ENCODE measurements around the gene SERPINI2. TPM values are rescaled to one million over a fixed set of nuclear protein-coding genes. Genes with fewer than 3 reads are reported as not detected.

Gene SERPINI2
- total RNA-seq, 2 donors from 2014 or later: 167 to 221 TPM

DNA sequence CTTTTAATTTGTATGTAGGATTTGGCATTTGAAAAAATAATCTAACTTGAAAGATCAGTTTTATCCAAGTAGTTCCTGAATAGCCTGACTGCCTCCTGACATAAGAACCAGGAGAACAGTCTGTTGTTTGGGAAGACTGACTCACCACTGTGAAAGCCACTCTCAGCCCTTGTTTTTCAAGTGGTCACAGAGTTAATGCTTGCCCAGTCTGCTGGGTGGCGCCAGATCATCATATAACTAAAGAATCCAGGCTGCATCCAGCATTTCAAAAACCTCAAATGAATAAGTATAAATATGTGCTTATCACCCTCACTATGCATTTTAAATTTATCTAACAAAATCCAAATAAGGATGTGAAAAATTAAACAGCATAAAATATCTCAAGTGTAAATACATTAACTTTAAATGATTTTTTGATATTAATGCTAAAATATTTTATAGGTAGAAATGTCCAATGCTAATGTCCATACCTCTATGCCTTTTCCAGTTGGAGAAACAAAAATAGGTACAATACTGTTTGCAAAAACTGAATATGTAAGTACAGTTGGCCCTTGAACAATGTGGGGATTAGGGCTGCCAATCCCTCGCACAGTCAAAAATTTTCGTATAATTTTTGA lies 66.9 kb downstream of the SERPINI2 start:
- peak; percentile 70 to 85 (median 80) for DNase-seq
- no peaks in the 10 kb centered on the region for H3K9me3 ChIP-seq
- peak overlapping the region in 1 of 4 donors; percentile 32 for H3K27ac ChIP-seq
- H3K36me3 ChIP-seq (replicated peaks in 1 of 2; ENCODE audit: insufficient read depth in 1 of 2, low read depth in 2 of 2): no peaks in the 10 kb centered on the region
- intact Hi-C loops (cut with DNase I): loop anchor here (10.0 kb wide), 1 partner anchor 288 kb away; no protein-coding TSS in a partner anchor
- WGBS, 2 donors: 66 to 68% methylated on average over 3 of the region's 3 CpGs
- H3K4me1 ChIP-seq: no peaks in the 10 kb centered on the region
- TF ChIP-seq, protein P1, sequence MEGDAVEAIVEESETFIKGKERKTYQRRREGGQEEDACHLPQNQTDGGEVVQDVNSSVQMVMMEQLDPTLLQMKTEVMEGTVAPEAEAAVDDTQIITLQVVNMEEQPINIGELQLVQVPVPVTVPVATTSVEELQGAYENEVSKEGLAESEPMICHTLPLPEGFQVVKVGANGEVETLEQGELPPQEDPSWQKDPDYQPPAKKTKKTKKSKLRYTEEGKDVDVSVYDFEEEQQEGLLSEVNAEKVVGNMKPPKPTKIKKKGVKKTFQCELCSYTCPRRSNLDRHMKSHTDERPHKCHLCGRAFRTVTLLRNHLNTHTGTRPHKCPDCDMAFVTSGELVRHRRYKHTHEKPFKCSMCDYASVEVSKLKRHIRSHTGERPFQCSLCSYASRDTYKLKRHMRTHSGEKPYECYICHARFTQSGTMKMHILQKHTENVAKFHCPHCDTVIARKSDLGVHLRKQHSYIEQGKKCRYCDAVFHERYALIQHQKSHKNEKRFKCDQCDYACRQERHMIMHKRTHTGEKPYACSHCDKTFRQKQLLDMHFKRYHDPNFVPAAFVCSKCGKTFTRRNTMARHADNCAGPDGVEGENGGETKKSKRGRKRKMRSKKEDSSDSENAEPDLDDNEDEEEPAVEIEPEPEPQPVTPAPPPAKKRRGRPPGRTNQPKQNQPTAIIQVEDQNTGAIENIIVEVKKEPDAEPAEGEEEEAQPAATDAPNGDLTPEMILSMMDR (IDR thresholded peaks at IDR 0.05): peak; percentile 21 to 89 (median 80)
- TF ChIP-seq POLR2A (IDR thresholded peaks at IDR 0.05): no peak
- no peaks in the 10 kb centered on the region for H3K27me3 ChIP-seq
- peak; percentile 96 for ATAC-seq
- no peak overlapping the region for H3K4me3 ChIP-seq

DNA sequence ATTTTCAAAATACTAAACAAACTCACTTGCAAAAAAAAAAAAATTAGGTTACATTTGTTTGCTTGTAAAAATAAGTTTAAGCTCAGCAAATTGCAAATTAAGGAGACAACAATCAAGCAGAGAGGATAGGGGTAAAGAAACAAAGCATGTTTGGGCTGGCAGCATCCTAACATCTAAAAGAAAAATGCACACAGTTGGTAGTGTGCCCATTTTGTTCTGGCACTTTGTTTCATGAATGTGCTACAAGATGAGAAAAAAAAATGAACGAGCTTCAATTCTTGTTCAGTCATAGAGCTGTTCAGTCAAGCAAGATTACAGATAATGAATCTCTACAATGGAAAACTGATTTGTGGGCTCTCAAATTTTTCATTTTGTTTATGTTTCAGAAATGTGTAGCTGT lies 76.0 kb downstream of the SERPINI2 start:
- ATAC-seq (no peak), DNase-seq (no peak)
- WGBS, 2 donors: 15 to 34% methylated on average over 1 of the region's 1 CpG
- intact Hi-C loops (cut with DNase I): no loop called here
- H3K27me3 ChIP-seq: no peaks in the 10 kb centered on the region
- no peaks in the 10 kb centered on the region for H3K4me1 ChIP-seq
- H3K36me3 ChIP-seq (replicated peaks in 1 of 2; ENCODE audit: insufficient read depth in 1 of 2, low read depth in 2 of 2): no peaks in the 10 kb centered on the region
- no peak overlapping the region for H3K4me3 ChIP-seq
- H3K9me3 ChIP-seq: no peaks in the 10 kb centered on the region
- TF ChIP-seq POLR2A (IDR thresholded peaks at IDR 0.05): no peak
- TF ChIP-seq, protein P1 (IDR thresholded peaks at IDR 0.05): no peak
- H3K27ac ChIP-seq: no peak overlapping the region

DNA sequence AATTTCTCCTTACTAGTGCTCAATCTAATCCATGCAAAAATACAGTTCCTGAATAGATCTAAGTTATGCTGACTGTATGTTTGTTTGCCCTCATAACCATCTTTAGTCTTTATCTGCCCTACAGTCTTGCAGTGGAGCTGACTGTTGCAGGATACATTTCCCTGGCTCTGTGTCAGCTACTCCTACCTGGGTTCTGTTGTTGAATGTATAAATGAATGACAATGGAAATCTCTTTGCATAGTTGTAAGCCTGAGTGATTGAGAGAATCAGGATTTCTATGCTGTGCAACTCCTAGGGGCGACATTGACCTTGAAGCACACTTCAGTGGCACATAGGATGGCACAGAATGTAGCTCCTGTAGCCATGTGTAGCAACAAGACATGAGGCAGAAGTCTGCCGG lies 77.8 kb downstream of the SERPINI2 start:
- DNase-seq (no peak), ATAC-seq (no peak)
- WGBS, 2 donors: 82 to 91% methylated on average over 2 of the region's 2 CpGs
- TF ChIP-seq POLR2A (IDR thresholded peaks at IDR 0.05): no peak
- TF ChIP-seq, protein P1 (IDR thresholded peaks at IDR 0.05): no peak
- Histone ChIP-seq H3K4me1 (no peaks in the 10 kb centered on the region), H3K4me3 (no peak overlapping the region), H3K27ac (no peak overlapping the region), H3K36me3 (replicated peaks in 1 of 2; ENCODE audit: insufficient read depth in 1 of 2, low read depth in 2 of 2) (no peaks in the 10 kb centered on the region), H3K9me3 (no peaks in the 10 kb centered on the region), H3K27me3 (no peaks in the 10 kb centered on the region)
- intact Hi-C loops (cut with DNase I): no loop called here

DNA sequence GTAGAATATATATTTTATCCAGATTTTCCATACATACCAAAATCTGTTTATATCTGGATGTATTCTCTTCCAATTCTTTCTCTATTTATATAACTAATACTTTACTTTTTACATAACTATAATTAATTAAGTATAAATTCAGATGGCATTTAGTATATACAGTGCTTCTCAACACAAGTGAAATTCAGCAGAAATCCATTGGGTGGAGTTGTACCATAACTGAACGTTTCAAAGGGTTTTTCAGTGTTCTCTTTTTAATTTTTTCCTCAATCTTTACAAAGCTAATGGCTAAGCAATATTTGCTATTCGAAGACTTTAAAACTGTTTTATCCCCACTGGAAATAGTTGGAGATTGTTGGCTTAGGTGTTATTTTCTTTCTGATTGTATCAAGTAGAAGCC lies 79.8 kb downstream of the SERPINI2 start:
- DNase-seq (no peak), ATAC-seq (no peak)
- Histone ChIP-seq H3K27ac (no peak overlapping the region), H3K4me1 (no peaks in the 10 kb centered on the region), H3K9me3 (no peaks in the 10 kb centered on the region), H3K36me3 (replicated peaks in 1 of 2; ENCODE audit: insufficient read depth in 1 of 2, low read depth in 2 of 2) (no peaks in the 10 kb centered on the region), H3K27me3 (no peaks in the 10 kb centered on the region), H3K4me3 (no peak overlapping the region)
- intact Hi-C loops (cut with DNase I): no loop called here
- 18 to 23% methylated on average over 2 of the region's 2 CpGs for WGBS, 2 donors
- TF ChIP-seq, protein P1 (IDR thresholded peaks at IDR 0.05): peak in 3 of 7 experiments; percentile 14 to 28 (median 18)
- no peak for TF ChIP-seq POLR2A (IDR thresholded peaks at IDR 0.05)

Other genes with a start within 250 kb of the SERPINI2 start
- gene ZBBX, start 93.7 kb downstream of the SERPINI2 start, total RNA-seq: under 1 TPM in 1 of 2 donors, not detected in 1; 0.26 TPM
- 1 to 10 TPM in 1 of 2 donors, under 1 TPM in 1; 0.78 to 2.3 TPM for gene WDR49, start 179.9 kb upstream of the SERPINI2 start, total RNA-seq

Measured in body of pancreas (tissue), 4 donors.